Stimulated activated CD4-positive, alpha-beta T cell treated with anti-CD3 and anti-CD28 coated beads, Interleukin-15, amount 100 ng/mL, for 1 hour (primary cell): ENCODE data around the gene CHRDL2.
"Not testable (repeated sequence)": the region's sequence is repeated elsewhere in the genome, so short reads cannot be mapped to it uniquely, and the experiment has no call there.

Source experiments
- DNase-seq, 2 donors: peaks; one replicate each; pipeline ENCODE4 v3.0.0-alpha.2; 2020; ENCODE audit warnings: low read depth in 1 of 2, low spot score in 1 of 2

CHRDL2 gene

DNA sequence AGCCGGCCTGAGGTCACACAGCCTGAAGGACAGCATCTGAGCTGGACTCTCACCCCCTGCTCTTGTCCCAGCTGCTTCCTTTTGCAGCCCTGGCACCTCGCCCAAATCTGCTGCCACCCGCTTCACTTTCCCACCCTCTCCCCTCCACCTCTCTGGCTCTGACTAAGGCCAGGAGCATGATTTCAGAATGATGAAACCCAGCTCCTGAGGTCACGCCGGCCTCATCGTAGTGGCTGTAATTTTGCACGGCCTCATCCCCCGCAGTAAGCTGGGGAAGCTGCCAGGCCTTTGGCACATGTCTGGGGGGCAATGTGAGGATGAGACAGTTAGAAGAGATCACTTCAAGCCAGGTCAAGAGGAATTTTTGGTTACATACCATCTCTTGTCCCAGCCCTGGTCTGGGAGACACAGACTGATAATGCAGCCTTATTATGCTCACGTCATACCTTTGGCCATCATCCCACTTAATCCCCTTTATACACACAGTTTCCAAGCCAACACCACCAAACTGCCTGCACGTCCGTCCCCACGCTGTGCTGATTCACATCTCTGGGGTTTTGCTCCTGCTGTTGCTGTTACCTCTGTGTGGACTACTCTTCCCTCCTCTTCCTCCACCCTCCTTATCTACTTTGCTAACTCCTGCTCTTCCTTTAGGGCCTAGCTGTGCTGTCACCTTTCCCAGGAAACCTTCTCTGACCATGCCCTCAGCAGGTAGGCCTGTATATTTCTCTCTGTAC, 58.1 kb downstream of the CHRDL2 start:
- no peak for DNase-seq

DNA sequence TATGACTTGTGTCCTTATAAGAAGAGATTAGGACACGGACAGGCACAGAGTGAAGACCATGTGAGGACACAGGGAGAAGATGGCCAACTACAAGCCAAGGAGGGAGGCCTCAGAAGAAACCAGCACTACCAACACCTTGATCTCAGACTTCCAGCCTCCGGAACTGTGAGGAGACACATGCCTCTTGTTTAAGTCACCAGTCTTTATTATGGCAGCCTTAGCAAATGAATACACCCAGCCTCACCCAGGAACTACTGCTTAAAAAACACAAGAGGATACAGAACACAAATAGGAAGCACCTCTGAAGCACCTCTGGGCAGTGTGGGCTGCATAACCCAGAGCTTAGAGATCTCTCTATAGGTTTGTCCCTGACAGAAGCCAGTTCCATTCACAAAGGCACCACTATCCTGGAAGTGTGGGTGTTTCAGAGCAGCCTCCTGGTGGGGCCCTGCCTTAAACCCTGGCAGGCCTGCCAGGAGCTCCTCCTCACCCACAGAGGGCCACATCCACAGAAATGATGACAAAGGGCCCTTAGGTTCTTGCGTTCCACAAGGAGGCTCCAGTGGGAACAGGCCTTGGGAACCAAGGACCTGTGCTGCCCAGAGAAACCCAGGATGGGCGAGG, 58.8 kb downstream of the CHRDL2 start:
- DNase-seq, result no peak

DNA sequence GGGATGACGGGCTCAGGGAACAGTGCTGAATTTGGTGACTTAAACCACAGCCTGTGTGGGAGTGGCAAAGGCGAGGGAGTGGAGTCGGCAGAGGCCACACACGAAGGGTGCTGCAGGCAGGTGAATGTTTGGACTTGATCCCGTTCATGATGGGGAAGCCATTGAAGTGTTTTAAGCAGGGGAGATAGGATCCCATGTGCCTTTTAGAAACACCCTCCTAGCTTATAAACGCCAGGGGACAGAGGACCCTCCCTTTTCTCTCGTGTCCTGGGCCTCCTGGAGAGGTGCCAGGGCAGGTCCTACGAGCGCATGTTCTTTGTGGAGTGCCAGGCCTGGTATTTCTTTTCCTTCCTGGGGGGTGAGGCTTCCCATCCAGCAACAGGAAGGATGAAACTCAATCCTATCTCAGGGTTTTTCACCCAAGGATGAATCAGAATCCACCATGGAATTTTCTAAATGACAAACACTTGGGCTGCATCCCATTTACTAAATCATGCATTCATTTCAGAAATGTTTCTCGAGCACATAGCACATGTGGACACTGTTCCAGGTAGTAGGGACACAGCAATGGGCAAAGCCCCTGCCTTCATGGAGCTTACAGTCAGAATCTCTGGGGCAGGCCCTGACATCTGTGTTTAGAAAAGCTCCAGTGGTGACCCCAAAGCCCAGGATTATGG, 59.6 kb downstream of the CHRDL2 start:
- DNase-seq, result no peak

DNA sequence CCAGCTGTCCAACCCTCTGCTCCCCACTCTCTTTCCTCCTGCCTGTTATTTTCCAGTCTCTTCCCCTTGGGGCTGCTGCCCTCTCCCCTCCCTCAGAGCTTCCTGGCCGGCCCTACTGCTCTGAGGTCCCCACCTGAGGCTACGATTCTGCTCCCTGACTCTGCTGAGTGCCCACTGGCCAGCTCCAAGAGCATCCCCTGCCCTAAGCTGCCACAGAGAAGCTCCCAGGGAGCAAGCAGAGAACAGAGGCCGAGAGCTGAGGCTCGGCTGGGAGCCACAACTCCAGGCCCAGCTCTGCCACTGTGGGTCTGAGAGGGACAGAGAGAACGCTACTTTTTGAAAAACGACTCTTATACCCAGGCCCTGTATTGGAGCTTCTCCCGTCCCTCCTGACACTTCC, 61.1 kb downstream of the CHRDL2 start:
- DNase-seq, result no peak

DNA sequence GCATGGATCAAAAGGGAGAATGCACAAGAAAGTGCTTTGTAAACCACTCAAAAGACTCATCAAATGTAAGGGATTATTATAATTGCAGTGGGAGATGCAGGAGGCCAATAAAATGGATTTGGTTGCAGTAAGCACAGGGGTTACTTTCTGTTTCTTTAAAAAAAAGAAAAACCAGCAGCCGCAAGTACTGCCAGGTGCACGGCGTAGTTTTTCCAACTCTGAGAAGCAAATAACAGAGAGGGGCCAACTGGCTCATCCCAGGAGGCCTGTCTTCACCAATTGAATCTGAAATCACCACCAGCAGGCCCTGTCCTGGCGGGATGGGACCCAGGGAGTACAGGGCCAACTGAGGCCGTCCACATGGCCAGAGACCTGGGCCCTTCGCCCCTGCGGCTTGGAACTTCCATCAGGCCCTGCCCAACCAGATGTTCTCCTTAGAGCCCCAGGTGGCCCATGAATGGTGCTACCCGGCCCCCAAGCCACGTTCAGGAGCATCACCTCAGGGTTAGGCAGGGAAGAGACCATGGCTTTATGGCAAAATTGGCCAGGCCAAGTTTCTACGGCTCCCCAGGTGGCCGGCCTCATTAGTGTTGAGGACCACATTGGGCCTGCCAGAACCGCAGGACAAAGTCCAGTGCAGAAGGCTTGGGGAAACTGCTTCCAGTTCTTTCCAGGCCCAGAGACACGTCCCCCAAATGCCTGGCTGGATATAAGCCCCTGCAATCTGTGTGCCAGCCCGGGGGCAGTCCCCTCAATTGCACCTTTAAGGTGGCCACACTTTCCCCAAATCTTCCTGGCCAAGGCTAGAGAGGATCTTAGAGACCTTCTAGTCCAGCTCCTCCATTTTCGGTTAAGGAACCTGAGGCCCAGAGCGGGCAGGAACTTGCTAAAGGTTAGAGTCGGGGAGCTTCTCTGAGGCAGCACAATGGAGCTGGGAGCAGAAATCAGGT, 61.7 kb downstream of the CHRDL2 start:
- DNase-seq, result no peak

DNA sequence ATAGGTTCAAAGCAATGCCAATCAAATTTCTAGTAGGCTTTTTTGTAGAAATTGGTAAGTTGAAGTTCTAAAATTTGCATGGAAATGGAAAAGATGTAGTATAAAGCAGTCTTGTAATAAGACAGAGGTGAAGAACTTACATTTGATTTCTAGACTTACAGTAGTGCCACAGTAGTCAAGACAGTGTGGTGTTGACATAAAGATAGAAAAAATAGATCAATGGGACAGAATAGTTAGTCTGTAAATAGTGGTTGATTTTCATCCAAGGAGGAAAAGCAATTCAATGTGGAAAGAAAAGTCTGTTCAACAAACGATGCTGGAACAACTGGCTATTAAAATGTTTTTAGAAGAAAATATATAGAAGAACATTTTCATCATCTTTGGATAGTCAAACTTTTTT, 67.9 kb downstream of the CHRDL2 start:
- no peak for DNase-seq

DNA sequence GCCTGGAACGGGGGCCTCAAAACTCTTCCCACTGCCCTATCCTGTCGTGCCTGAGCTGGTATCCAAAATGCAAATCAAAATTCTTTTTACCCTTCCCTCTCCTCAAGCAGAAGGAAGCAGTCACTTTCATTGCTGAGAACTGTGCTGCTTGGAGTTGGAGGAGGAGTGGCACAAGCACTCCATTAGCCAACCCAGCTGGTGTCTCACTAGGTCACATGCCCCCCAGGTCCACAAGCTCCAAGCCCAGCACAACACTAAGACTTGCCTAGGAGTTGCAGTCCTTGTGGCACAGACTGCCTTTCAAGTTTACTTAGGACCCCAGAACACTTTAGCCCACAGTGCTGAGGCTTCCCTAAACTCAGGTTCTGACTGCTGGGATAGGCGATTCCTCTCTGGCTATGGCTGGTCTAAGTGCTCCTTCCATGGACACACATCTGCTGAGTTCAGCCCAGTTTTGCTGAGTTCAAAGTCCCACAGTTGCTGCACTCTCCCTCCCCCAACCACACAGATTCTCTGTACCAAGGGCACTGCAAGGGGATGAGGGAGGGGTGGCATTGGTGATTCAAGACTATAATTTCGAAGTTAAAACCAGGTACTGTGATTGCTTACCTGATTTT, 68.6 kb downstream of the CHRDL2 start:
- no peak for DNase-seq

DNA sequence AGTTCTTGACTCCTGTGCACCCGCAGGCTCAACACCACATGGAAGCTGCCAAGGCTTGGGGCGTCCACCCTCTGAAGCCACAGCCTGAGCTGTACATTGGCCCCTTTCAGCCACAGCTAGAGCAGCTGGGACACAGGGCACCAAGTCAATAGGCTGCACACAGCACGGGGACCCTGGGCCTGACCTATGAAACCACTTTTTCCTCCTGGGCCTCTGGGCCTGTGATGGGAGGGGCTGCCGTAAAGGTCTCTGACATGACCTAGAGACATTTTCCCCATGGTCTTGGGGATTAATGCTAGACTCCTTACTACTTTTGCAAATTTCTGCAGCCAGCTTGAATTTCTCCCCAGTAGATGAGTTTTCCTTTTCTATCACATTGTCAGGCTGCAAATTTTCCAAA, 72.1 kb downstream of the CHRDL2 start:
- not testable (repeated sequence) for DNase-seq

DNA sequence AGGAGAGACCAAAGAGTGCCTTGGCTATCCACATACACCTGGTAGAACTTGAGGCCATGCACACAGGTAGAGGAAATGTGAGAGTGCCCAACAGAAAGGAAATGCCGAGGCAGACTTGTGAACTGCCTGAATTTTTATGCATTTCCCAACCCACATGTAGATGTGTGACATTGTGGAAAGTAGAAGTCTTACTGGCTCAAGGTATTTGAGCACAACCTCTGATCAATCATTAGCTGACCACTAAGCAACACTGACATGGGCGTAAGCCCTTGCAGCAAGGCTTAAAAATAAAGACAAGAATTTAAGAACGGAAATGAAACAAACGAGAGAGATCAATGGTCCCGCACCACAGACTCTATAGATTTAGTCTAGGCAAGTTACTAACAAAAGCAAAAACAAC, 76.2 kb downstream of the CHRDL2 start:
- no peak for DNase-seq

DNA sequence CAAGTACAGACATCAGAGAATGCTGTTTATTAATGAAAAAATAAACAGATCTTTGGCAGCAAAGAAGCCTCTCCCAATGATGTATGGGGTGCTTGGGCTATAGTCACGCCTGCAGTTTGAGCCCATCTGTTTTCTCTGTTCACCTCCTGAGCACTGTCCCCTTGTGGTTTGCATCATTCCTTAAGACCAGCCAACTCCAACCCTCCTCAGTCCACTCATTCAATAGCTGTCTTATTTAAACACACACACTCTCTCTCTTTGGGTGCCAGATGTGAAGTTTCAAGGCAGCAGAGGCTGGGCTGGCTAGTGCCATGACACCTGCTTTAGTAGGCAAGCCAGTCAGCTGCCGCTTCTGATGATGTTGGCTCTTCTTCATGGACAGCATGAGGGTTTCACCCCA, 80.7 kb downstream of the CHRDL2 start:
- DNase-seq, result no peak

DNA sequence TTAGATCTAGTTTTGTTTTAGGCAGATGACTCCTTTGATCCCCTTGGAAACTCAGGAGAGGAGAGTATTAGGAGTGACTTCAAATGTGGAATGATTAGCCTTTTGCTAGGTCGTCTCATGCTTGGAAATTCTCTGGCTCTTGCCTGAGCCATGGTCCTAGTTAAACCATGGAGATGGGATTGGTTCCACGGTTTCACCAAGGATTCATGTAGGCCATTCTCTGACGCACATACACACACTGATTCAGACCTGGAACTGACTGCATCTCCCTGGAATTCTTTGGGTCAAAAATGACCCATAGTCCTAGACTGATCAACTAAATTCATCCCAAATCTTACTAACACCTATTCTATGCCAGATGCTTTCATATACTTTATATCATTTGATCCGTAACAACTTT, 82.3 kb downstream of the CHRDL2 start:
- no peak for DNase-seq

DNA sequence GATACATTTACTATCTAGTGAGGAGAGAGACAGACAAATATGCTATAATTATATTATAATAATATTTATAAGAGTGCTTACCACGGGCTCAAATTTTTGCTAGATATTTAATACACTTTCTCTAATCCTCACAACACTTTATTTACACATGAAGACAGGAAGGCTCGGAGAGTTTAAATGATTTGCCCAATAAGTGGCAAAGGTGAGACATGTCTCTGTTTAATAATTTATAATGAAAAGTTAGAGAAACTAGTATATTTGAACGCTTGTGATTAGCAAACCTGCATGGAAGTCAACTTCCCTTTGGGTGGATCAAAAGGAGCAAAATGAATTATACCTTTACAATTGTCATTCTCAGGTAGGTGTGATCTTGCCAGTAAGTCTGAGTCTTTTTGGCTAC, 83.4 kb downstream of the CHRDL2 start:
- no peak for DNase-seq

DNA sequence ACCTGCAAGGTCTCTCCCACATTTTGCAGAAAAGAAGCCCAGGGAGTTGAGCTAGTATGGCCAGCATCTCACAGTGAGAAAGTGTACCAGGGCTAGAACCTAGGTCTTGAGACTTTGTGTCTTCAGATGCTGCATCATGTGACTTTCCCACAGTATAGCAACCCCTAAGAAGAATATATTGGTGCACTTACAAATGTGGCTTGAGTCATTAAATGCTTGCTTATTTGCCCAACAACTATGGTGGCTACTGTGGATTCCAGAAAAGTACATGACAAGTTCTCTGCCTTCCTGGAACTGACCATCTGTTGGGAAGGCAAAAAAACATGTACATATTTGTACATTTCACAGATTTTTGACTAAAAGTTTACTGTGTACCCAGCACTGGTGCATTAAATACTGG, 83.8 kb downstream of the CHRDL2 start:
- DNase-seq, result no peak

DNA sequence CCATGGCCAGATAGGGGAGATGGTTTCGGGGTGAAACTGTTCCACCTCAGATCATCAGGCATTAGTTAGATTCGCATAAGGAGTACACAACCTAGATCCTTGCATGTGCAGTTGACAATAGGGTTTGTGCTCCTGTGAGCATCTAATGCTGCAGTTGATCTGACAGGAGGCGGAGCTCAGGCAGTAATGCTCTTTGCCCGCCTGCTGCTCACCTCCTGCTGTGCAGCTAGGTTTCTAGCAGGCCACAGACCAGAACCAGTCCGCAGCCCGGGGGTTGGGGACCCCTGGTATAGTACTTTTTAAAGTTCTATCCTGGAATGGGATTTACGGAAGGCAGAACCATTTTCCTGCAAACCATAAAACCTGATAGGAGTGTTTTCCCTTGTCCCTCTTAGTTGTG, 84.3 kb downstream of the CHRDL2 start:
- no peak for DNase-seq
